Thoracic aorta (tissue), 2 donors: ENCODE measurements around the gene APBA2. TPM values are rescaled to one million over a fixed set of nuclear protein-coding genes. Genes with fewer than 3 reads are reported as not detected.

Experiments used
- ATAC-seq: fragments of 150-250 bp; one replicate; pipeline ENCODE4 v1.8.0; 2017; ENCODE audit warnings: low read depth; ENCODE audit not compliant: insufficient number of reproducible peaks, low FRiP score
- DNase-seq: peaks from one replicate; pipeline ENCODE4 v3.0.0-alpha.2; 2020; ENCODE audit warnings: low spot score
- H3K27ac ChIP-seq, 2 donors: fragments of 200-600 bp; sonication (generic); 1 replicate in 1 of 2; 2 replicates in 1 of 2; pipeline ENCODE4 v1.5.1; 2016; ENCODE audit warnings: mild to moderate bottlenecking in 2 of 2, moderate library complexity in 2 of 2
- H3K27me3 ChIP-seq: fragments of 200-600 bp; sonication (generic); replicated peaks from 2 replicates; pipeline ENCODE4 v1.6.0; 2016; ENCODE audit warnings: mild to moderate bottlenecking; ENCODE audit not compliant: insufficient read depth
- H3K36me3 ChIP-seq: fragments of 200-600 bp; sonication (generic); one replicate; pipeline ENCODE4 v1.5.1; 2016
- H3K4me1 ChIP-seq, 2 donors: fragments of 200-600 bp; sonication (generic); 1 replicate in 1 of 2; 2 replicates in 1 of 2; pipeline versions ENCODE4 v1.5.1 to v1.6.0; 2016; ENCODE audit warnings: low read depth in 2 of 2, mild to moderate bottlenecking in 1 of 2; ENCODE audit not compliant: control insufficient read depth in 1 of 2
- H3K4me3 ChIP-seq: fragments of 200-600 bp; sonication (generic); 2 replicates; pipeline ENCODE4 v1.5.1; 2016; ENCODE audit warnings: mild to moderate bottlenecking
- H3K9me3 ChIP-seq: fragments of 200-600 bp; sonication (generic); 2 replicates; pipeline ENCODE4 v1.5.1; 2016
- total RNA-seq, 2 donors: library from RNA; depleted of rRNA; stranded (reverse); fragments of >200 nt; gene quantifications; one replicate each; pipeline versions ENCODE4 v1.1.0 to v1.2.3, GENCODE V29; 2016
- TF ChIP-seq, protein P1 (sequence below): fragments of 200-600 bp; sonication (generic); IDR thresholded peaks from one replicate; pipeline ENCODE4 v1.5.1; 2019; ENCODE audit warnings: antibody characterized with exemption

The APBA2 gene
- total RNA-seq, 2 donors from 2014 or later, result 4.9 to 5.6 TPM

DNA sequence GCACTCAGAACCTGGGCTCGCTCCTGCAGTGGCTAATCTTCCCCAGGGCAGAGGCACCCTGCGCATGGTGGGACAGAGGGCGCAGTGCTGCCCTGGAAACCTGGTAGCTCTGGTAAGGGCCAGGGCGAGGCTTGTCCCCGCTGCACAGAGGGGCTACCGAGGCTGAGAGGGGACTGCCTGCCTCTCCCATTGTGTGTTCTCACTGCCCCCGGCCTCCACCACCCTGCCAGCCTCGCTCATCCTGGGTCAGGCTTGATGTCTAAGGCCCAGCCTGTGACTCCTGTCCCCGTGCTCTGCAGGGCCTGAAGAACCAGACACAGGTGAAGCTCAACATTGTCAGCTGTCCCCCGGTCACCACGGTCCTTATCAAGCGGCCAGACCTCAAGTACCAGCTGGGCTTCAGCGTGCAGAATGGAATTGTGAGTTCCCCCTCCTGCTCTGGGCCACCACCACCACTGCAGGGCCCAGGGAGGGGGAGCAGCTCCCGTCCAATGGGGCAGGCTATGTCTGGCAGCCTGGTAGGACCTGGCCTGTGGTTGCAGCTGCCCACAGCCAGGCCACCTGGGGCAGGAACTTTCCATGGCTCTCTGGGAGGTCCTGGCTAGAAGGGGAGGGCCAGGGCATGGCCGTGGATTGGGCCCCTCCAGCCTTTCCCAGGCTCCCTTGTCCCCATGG lies 222.3 kb downstream of the APBA2 start:
- DNase-seq, result no peak
- ATAC-seq, result no peak

GRCh38 chr15:29109762-29110161 lies 224.0 kb downstream of the APBA2 start:
- TF ChIP-seq, protein P1, sequence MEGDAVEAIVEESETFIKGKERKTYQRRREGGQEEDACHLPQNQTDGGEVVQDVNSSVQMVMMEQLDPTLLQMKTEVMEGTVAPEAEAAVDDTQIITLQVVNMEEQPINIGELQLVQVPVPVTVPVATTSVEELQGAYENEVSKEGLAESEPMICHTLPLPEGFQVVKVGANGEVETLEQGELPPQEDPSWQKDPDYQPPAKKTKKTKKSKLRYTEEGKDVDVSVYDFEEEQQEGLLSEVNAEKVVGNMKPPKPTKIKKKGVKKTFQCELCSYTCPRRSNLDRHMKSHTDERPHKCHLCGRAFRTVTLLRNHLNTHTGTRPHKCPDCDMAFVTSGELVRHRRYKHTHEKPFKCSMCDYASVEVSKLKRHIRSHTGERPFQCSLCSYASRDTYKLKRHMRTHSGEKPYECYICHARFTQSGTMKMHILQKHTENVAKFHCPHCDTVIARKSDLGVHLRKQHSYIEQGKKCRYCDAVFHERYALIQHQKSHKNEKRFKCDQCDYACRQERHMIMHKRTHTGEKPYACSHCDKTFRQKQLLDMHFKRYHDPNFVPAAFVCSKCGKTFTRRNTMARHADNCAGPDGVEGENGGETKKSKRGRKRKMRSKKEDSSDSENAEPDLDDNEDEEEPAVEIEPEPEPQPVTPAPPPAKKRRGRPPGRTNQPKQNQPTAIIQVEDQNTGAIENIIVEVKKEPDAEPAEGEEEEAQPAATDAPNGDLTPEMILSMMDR, result no peak
- Histone ChIP-seq H3K27ac (no peak overlapping the region), H3K4me3 (no peak overlapping the region), H3K27me3 (no peaks in the 10 kb centered on the region), H3K4me1 (no peaks in the 10 kb centered on the region), H3K36me3 (no peaks in the 10 kb centered on the region), H3K9me3 (no peaks in the 10 kb centered on the region)
- DNase-seq (no peak), ATAC-seq (no peak)

More for the DNA sequence above, 222.3 kb downstream of the APBA2 start:
- Histone ChIP-seq H3K27me3 (no peaks in the 10 kb centered on the region), H3K9me3 (no peaks in the 10 kb centered on the region), H3K36me3 (no peaks in the 10 kb centered on the region), H3K4me3 (no peak overlapping the region), H3K4me1 (no peaks in the 10 kb centered on the region), H3K27ac (no peak overlapping the region)
- TF ChIP-seq, protein P1, result no peak

GRCh38 chr15:29110176-29110575 lies 224.4 kb downstream of the APBA2 start:
- Histone ChIP-seq H3K9me3 (no peaks in the 10 kb centered on the region), H3K4me3 (no peak overlapping the region), H3K27me3 (no peaks in the 10 kb centered on the region), H3K36me3 (no peaks in the 10 kb centered on the region), H3K4me1 (no peaks in the 10 kb centered on the region), H3K27ac (no peak overlapping the region)
- no peak for ATAC-seq
- TF ChIP-seq, protein P1, result no peak
- DNase-seq, result no peak

DNA sequence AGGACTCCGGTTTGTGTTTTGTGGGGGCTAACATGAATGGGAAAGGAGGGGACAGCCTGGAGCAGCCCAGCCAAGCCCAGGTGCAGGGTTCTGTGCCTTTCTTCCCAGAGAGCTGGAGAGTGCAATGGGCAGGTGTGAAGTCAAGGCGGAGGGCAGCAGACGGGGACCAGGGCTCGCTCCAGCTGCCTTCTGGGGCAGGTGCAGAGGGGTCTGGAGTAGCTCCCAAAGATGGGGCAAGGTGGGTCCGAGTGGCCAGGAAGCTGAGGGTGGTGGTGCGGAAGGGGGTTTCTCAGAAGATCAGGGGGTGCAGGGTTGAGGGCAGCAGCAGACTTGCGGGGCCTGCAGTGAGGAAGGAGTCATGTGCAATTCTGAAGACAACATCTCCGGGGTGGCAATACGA lies 225.0 kb downstream of the APBA2 start:
- H3K4me3 ChIP-seq, result no peak overlapping the region
- TF ChIP-seq, protein P1, result no peak
- H3K9me3 ChIP-seq, result no peaks in the 10 kb centered on the region
- H3K27me3 ChIP-seq, result no peaks in the 10 kb centered on the region
- no peaks in the 10 kb centered on the region for H3K36me3 ChIP-seq
- no peak for ATAC-seq
- DNase-seq, result no peak
- H3K4me1 ChIP-seq, result no peaks in the 10 kb centered on the region
- no peak overlapping the region for H3K27ac ChIP-seq

GRCh38 chr15:29111705-29112281 lies 226.0 kb downstream of the APBA2 start:
- H3K36me3 ChIP-seq, result no peaks in the 10 kb centered on the region
- TF ChIP-seq, protein P1, result no peak
- H3K4me1 ChIP-seq, result no peaks in the 10 kb centered on the region
- DNase-seq (no peak), ATAC-seq (no peak)
- H3K27ac ChIP-seq, result no peak overlapping the region
- H3K27me3 ChIP-seq, result no peaks in the 10 kb centered on the region
- H3K9me3 ChIP-seq, result no peaks in the 10 kb centered on the region
- no peak overlapping the region for H3K4me3 ChIP-seq
